Measurements from ENCODE around the gene WDR20.

- no peak for TF ChIP-seq EZH2phosphoT487 (IDR thresholded peaks at IDR 0.05; ENCODE audit: borderline replicate concordance)
- no peak for TF ChIP-seq CTCF (conservative IDR thresholded peaks at IDR 0.05; ENCODE audit: low read length)
These were observed 47.3 kb downstream of the WDR20 start for GRCh38 chr14:102187044-102187443.

Data from Loucy (cell line).